ENCODE measurements around the gene ARPC5L. TPM values are rescaled to one million over a fixed set of nuclear protein-coding genes. Genes with fewer than 3 reads are reported as not detected.
A peak's percentile ranks its signal among the peaks of the same experiment; 100 is the strongest.

ARPC5L gene
- total and polyA plus RNA-seq, 4 experiments from 2014 or later, result 26.8 to 66.0 (median 46.1) TPM

- Histone ChIP-seq H3K4me1 (ENCODE audit: insufficient read depth, low read length) (peaks cover 10% of the 10 kb centered on the region), H3K9me3 (ENCODE audit: control insufficient read depth in 1 of 2, low read length in 2 of 2) (no peaks in the 10 kb centered on the region), H3K4me3 (ENCODE audit: low read length in 2 of 2) (no peak overlapping the region), H3K27ac (ENCODE audit: low read depth, low read length) (no peak overlapping the region), H3K27me3 (ENCODE audit: insufficient read depth, low read length) (no peaks in the 10 kb centered on the region), H3K36me3 (ENCODE audit: insufficient read depth, low read length) (peaks cover 71% of the 10 kb centered on the region)
- intact Hi-C loops (cut with micrococcal nuclease), result no loop called here
- POLR2A ChIA-PET (ENCODE audit: partially characterized antibody), result interaction anchor here (0.7 to 1.1 kb wide), 2 partner anchors 10 to 24 kb away, joined by 3 read pairs; no protein-coding TSS in a partner anchor
- Mint-ChIP-seq H3K4me3 (no peak overlapping the region), H3K4me1 (peaks cover 6 to 15% (median 8%) of the 10 kb centered on the region in 4 donors), H3K27ac (peak overlapping the region in 4 of 7 donors; percentile 56 to 62 (median 60)), H3K36me3 (peaks cover 34 to 60% of the 10 kb centered on the region in 2 donors), H3K27me3 (no peaks in the 10 kb centered on the region), H3K9me3 (no peaks in the 10 kb centered on the region)
- DNase-seq, result no peak
- CTCF ChIA-PET (ENCODE audit: partially characterized antibody), result interaction anchor here (2.2 to 2.4 kb wide), 2 partner anchors 14 to 26 kb away, joined by 8 to 14 read pairs; partner anchors contain the start of gene WDR38
Measured at GRCh38 chr9:124879226-124879625, 17.3 kb downstream of the ARPC5L start.

DNA sequence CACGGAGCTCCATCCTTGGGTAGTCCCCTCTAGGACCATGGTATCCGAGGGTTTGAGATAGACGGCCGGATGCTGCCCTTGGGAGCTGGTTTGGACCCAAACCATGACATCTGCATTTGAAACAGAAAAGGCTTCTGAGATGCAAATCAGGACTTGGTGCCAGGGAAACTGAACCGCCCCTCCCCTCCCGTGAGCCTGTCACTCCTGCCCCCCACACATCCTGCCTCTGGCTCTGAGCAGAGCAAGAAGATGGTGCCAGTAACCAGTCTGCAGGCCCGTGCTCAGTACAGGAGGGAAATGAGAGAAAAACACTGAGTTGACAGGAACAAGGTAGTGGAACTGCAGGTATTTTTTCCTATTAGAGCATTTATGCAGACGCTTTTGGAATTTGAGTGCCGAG is 18.6 kb downstream of the ARPC5L start:
- ChIA-PET CTCF (ENCODE audit: partially characterized antibody) (interaction anchor here (1.1 kb wide), 1 partner anchor 27 kb away, joined by 4 read pairs; the partner anchor contains the start of gene WDR38), POLR2A (ENCODE audit: partially characterized antibody) (no interaction called here)
- intact Hi-C loops (cut with micrococcal nuclease), result no loop called here
- H3K27me3 ChIP-seq (ENCODE audit: insufficient read depth, low read length), result no peaks in the 10 kb centered on the region
- no peak overlapping the region for H3K27ac ChIP-seq (ENCODE audit: low read depth, low read length)
- Mint-ChIP-seq H3K9me3 (no peaks in the 10 kb centered on the region), H3K27ac (no peak overlapping the region), H3K4me1 (peaks cover 0 to 6% (median 6%) of the 10 kb centered on the region in 4 donors), H3K4me3 (no peak overlapping the region), H3K36me3 (peaks cover 38 to 59% of the 10 kb centered on the region in 2 donors), H3K27me3 (no peaks in the 10 kb centered on the region)
- no peaks in the 10 kb centered on the region for H3K9me3 ChIP-seq (ENCODE audit: control insufficient read depth in 1 of 2, low read length in 2 of 2)
- H3K36me3 ChIP-seq (ENCODE audit: insufficient read depth, low read length), result peaks cover 65% of the 10 kb centered on the region
- no peaks in the 10 kb centered on the region for H3K4me1 ChIP-seq (ENCODE audit: insufficient read depth, low read length)
- no peak overlapping the region for H3K4me3 ChIP-seq (ENCODE audit: low read length in 2 of 2)
- DNase-seq, result no peak

GRCh38 chr9:124881138-124881743 is 19.3 kb downstream of the ARPC5L start:
- Histone ChIP-seq H3K27ac (ENCODE audit: low read depth, low read length) (no peak overlapping the region), H3K4me1 (ENCODE audit: insufficient read depth, low read length) (no peaks in the 10 kb centered on the region), H3K27me3 (ENCODE audit: insufficient read depth, low read length) (no peaks in the 10 kb centered on the region), H3K9me3 (ENCODE audit: control insufficient read depth in 1 of 2, low read length in 2 of 2) (no peaks in the 10 kb centered on the region), H3K4me3 (ENCODE audit: low read length in 2 of 2) (no peak overlapping the region), H3K36me3 (ENCODE audit: insufficient read depth, low read length) (peaks cover 67% of the 10 kb centered on the region)
- Mint-ChIP-seq H3K9me3 (no peaks in the 10 kb centered on the region), H3K27me3 (no peaks in the 10 kb centered on the region), H3K4me3 (no peak overlapping the region), H3K36me3 (peaks cover 45 to 62% of the 10 kb centered on the region in 2 donors), H3K4me1 (peaks cover 0 to 6% (median 5%) of the 10 kb centered on the region in 4 donors), H3K27ac (peak overlapping the region in 1 of 7 donors; percentile 17)
- intact Hi-C loops (cut with micrococcal nuclease), result no loop called here
- DNase-seq, result no peak
- ChIA-PET CTCF (ENCODE audit: partially characterized antibody) (interaction anchor here (0.9 kb wide), 2 partner anchors 107 to 393 kb away, joined by 3 read pairs; no protein-coding TSS in a partner anchor), POLR2A (ENCODE audit: partially characterized antibody) (no interaction called here)

- Mint-ChIP-seq H3K27me3 (no peaks in the 10 kb centered on the region), H3K9me3 (peaks cover 0 to 2% (median 0%) of the 10 kb centered on the region in 8 donors), H3K4me1 (peaks cover 0 to 4% (median under 1%) of the 10 kb centered on the region in 4 donors), H3K27ac (peak overlapping the region in 1 of 7 donors; percentile 41), H3K4me3 (no peak overlapping the region), H3K36me3 (peaks cover 48 to 64% of the 10 kb centered on the region in 2 donors)
- no peak for DNase-seq
- intact Hi-C loops (cut with micrococcal nuclease), result no loop called here
- H3K9me3 ChIP-seq (ENCODE audit: control insufficient read depth in 1 of 2, low read length in 2 of 2), result no peaks in the 10 kb centered on the region
- no peak overlapping the region for H3K4me3 ChIP-seq (ENCODE audit: low read length in 2 of 2)
- CTCF ChIA-PET (ENCODE audit: partially characterized antibody), result interaction anchor here (0.9 to 1.5 kb wide), 2 partner anchors 30 to 108 kb away, joined by 3 read pairs; no protein-coding TSS in a partner anchor
- H3K4me1 ChIP-seq (ENCODE audit: insufficient read depth, low read length), result no peaks in the 10 kb centered on the region
- POLR2A ChIA-PET (ENCODE audit: partially characterized antibody), result no interaction called here
- no peaks in the 10 kb centered on the region for H3K27me3 ChIP-seq (ENCODE audit: insufficient read depth, low read length)
- peaks cover 65% of the 10 kb centered on the region for H3K36me3 ChIP-seq (ENCODE audit: insufficient read depth, low read length)
- H3K27ac ChIP-seq (ENCODE audit: low read depth, low read length), result no peak overlapping the region
Measured at GRCh38 chr9:124882231-124882630, 20.3 kb downstream of the ARPC5L start.

GRCh38 chr9:124884376-124884775 is 22.4 kb downstream of the ARPC5L start:
- Mint-ChIP-seq H3K27me3 (no peaks in the 10 kb centered on the region), H3K4me1 (no peaks in the 10 kb centered on the region), H3K9me3 (peaks cover 0 to 2% (median 0%) of the 10 kb centered on the region in 8 donors), H3K27ac (peak overlapping the region in 1 of 7 donors; percentile 18), H3K36me3 (peaks cover 38 to 56% of the 10 kb centered on the region in 2 donors), H3K4me3 (no peak overlapping the region)
- ChIA-PET CTCF (ENCODE audit: partially characterized antibody) (no interaction called here), POLR2A (ENCODE audit: partially characterized antibody) (no interaction called here)
- intact Hi-C loops (cut with micrococcal nuclease), result no loop called here
- no peak overlapping the region for H3K27ac ChIP-seq (ENCODE audit: low read depth, low read length)
- no peak overlapping the region for H3K4me3 ChIP-seq (ENCODE audit: low read length in 2 of 2)
- no peaks in the 10 kb centered on the region for H3K9me3 ChIP-seq (ENCODE audit: control insufficient read depth in 1 of 2, low read length in 2 of 2)
- no peaks in the 10 kb centered on the region for H3K27me3 ChIP-seq (ENCODE audit: insufficient read depth, low read length)
- no peaks in the 10 kb centered on the region for H3K4me1 ChIP-seq (ENCODE audit: insufficient read depth, low read length)
- H3K36me3 ChIP-seq (ENCODE audit: insufficient read depth, low read length), result peaks cover 63% of the 10 kb centered on the region
- DNase-seq, result no peak

- CTCF ChIA-PET (ENCODE audit: partially characterized antibody), result no interaction called here
- no peaks in the 10 kb centered on the region for H3K4me1 ChIP-seq (ENCODE audit: insufficient read depth, low read length)
Measured at GRCh38 chr9:124885551-124885950, 23.6 kb downstream of the ARPC5L start.

DNA sequence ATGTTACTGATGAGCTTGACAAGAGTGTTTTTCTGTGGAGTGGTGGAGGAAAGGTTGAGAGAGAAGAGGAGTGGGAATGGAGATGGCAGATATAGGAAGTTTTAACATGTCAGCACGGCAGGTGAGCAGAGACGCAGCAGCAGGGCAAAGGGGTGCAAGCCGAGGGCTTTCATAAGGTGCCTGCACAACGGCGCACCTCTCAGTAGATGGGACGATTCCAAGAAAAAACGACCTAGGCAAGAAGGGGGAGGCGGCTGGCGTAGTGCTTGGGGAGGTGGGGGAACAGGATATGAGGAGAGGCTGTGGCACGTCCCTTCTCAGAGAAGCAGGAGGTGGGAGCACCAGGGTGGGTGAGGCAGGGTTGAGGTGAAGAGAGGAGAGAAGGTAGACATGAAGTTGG is 24.5 kb downstream of the ARPC5L start:
- no peaks in the 10 kb centered on the region for H3K4me1 Mint-ChIP-seq
- CTCF ChIA-PET (ENCODE audit: partially characterized antibody), result no interaction called here
- intact Hi-C loops (cut with micrococcal nuclease), result no loop called here
- peaks cover 0 to 2% (median 0%) of the 10 kb centered on the region in 8 donors for H3K9me3 Mint-ChIP-seq
- no peaks in the 10 kb centered on the region for H3K27me3 Mint-ChIP-seq
- H3K36me3 Mint-ChIP-seq, result peaks cover 55 to 69% of the 10 kb centered on the region in 2 donors
- no peak overlapping the region for H3K4me3 ChIP-seq (ENCODE audit: low read length in 2 of 2)
- peak overlapping the region in 3 of 7 donors; percentile 18 to 62 (median 39) for H3K27ac Mint-ChIP-seq
- no peaks in the 10 kb centered on the region for H3K4me1 ChIP-seq (ENCODE audit: insufficient read depth, low read length)
- DNase-seq, result no peak
- no peak overlapping the region for H3K27ac ChIP-seq (ENCODE audit: low read depth, low read length)
- no peaks in the 10 kb centered on the region for H3K9me3 ChIP-seq (ENCODE audit: control insufficient read depth in 1 of 2, low read length in 2 of 2)
- no peak overlapping the region for H3K4me3 Mint-ChIP-seq
- POLR2A ChIA-PET (ENCODE audit: partially characterized antibody), result no interaction called here
- peaks cover 64% of the 10 kb centered on the region for H3K36me3 ChIP-seq (ENCODE audit: insufficient read depth, low read length)
- H3K27me3 ChIP-seq (ENCODE audit: insufficient read depth, low read length), result no peaks in the 10 kb centered on the region

More at GRCh38 chr9:124885551-124885950, 23.6 kb downstream of the ARPC5L start:
- Histone ChIP-seq H3K27me3 (ENCODE audit: insufficient read depth, low read length) (no peaks in the 10 kb centered on the region), H3K36me3 (ENCODE audit: insufficient read depth, low read length) (peaks cover 63% of the 10 kb centered on the region), H3K9me3 (ENCODE audit: control insufficient read depth in 1 of 2, low read length in 2 of 2) (no peaks in the 10 kb centered on the region), H3K27ac (ENCODE audit: low read depth, low read length) (no peak overlapping the region), H3K4me3 (ENCODE audit: low read length in 2 of 2) (no peak overlapping the region)
- no peak for DNase-seq
- Mint-ChIP-seq H3K4me3 (no peak overlapping the region), H3K36me3 (peaks cover 47 to 61% of the 10 kb centered on the region in 2 donors), H3K9me3 (peaks cover 0 to 2% (median 0%) of the 10 kb centered on the region in 8 donors), H3K4me1 (no peaks in the 10 kb centered on the region), H3K27me3 (no peaks in the 10 kb centered on the region), H3K27ac (peak overlapping the region in 1 of 7 donors; percentile 32)
- intact Hi-C loops (cut with micrococcal nuclease), result no loop called here
- POLR2A ChIA-PET (ENCODE audit: partially characterized antibody), result no interaction called here

Data from CD4-positive, alpha-beta memory T cell (primary cell).